HUES6 (cell line): ENCODE results near the gene DLGAP1.

Experiments used
- H3K27ac ChIP-seq: 2 replicates; pipeline ENCODE4 v1.7.0; 2013; ENCODE audit warnings: low read depth, mild to moderate bottlenecking, low read length, inconsistent platforms
- H3K27me3 ChIP-seq: 2 replicates; pipeline ENCODE4 v1.6.1; 2013; ENCODE audit warnings: low read length; ENCODE audit not compliant: control insufficient read depth, insufficient read depth
- H3K36me3 ChIP-seq: 2 replicates; pipeline ENCODE4 v1.6.1; 2013; ENCODE audit warnings: low read length; ENCODE audit not compliant: control insufficient read depth, insufficient read depth
- H3K4me1 ChIP-seq: 2 replicates; pipeline ENCODE4 v1.6.1; 2013; ENCODE audit warnings: low read length; ENCODE audit not compliant: control insufficient read depth, insufficient read depth
- H3K4me3 ChIP-seq: 2 replicates; pipeline ENCODE4 v1.5.1; 2013; ENCODE audit warnings: low read depth, low read length
- H3K9ac ChIP-seq: one replicate; pipeline ENCODE4 v1.6.1; 2013; ENCODE audit warnings: mild to moderate bottlenecking, low read length
- H3K9me3 ChIP-seq: 2 replicates; pipeline ENCODE4 v1.6.1; 2013; ENCODE audit warnings: low read depth, low read length; ENCODE audit not compliant: control insufficient read depth, insufficient read depth

DLGAP1 gene

GRCh38 chr18:4093676-4094075, 361.4 kb downstream of the DLGAP1 start:
- no peaks in the 10 kb centered on the region for H3K27me3 ChIP-seq
- no peak overlapping the region for H3K9ac ChIP-seq
- H3K4me3 ChIP-seq = no peak overlapping the region
- peaks cover 10% of the 10 kb centered on the region; the same call in 1 of the 2 replicates for H3K4me1 ChIP-seq
- no peaks in the 10 kb centered on the region; the same call in 1 of the 2 replicates for H3K36me3 ChIP-seq
- H3K9me3 ChIP-seq = peaks cover 3% of the 10 kb centered on the region
- no peak overlapping the region; the same call in 1 of the 2 replicates for H3K27ac ChIP-seq

GRCh38 chr18:4084382-4084900, 370.7 kb downstream of the DLGAP1 start:
- H3K36me3 ChIP-seq = no peaks in the 10 kb centered on the region
- no peaks in the 10 kb centered on the region for H3K27me3 ChIP-seq
- H3K9me3 ChIP-seq = peaks cover 15% of the 10 kb centered on the region
- no peak overlapping the region for H3K9ac ChIP-seq
- H3K4me1 ChIP-seq = peaks cover 13% of the 10 kb centered on the region; the same call in 1 of the 2 replicates
- H3K27ac ChIP-seq = no peak overlapping the region
- no peak overlapping the region for H3K4me3 ChIP-seq

- H3K9ac ChIP-seq = no peak overlapping the region
- H3K36me3 ChIP-seq = no peaks in the 10 kb centered on the region
- no peaks in the 10 kb centered on the region for H3K27me3 ChIP-seq
- H3K4me1 ChIP-seq = peaks cover 9% of the 10 kb centered on the region; the same call in 1 of the 2 replicates
- no peak overlapping the region for H3K27ac ChIP-seq
- no peak overlapping the region for H3K4me3 ChIP-seq
- peaks cover 7% of the 10 kb centered on the region for H3K9me3 ChIP-seq
Measured at GRCh38 chr18:4078246-4078645, 376.9 kb downstream of the DLGAP1 start.

DNA sequence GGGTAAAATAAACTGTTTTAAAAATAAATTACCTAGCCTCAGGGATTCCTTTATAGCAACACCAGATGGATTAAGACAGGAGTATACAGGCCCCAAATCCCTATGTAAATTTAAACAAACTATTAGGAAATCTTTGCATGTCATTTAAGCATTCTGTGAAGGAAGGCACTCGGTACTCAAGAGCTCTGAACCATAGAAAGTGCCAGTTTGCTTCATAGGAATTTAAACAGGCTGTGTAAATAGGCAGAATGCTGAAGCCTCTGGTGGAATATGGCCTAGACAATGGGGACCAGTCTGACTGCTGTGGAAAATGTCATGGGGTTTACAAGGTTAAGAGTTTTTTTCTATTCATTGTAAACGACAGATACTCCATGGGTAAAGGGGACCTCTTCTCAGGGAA, 377.4 kb downstream of the DLGAP1 start:
- no peak overlapping the region for H3K4me3 ChIP-seq
- no peaks in the 10 kb centered on the region for H3K36me3 ChIP-seq
- H3K27ac ChIP-seq = no peak overlapping the region
- H3K9me3 ChIP-seq = peaks cover 4% of the 10 kb centered on the region
- H3K9ac ChIP-seq = no peak overlapping the region
- H3K27me3 ChIP-seq = no peaks in the 10 kb centered on the region
- H3K4me1 ChIP-seq = peaks cover 9% of the 10 kb centered on the region; the same call in 1 of the 2 replicates

GRCh38 chr18:4077204-4077603, 377.9 kb downstream of the DLGAP1 start:
- Histone ChIP-seq H3K4me3 (no peak overlapping the region), H3K27me3 (no peaks in the 10 kb centered on the region), H3K4me1 (peaks cover 9% of the 10 kb centered on the region; the same call in 1 of the 2 replicates), H3K9ac (no peak overlapping the region), H3K27ac (no peak overlapping the region), H3K9me3 (no peaks in the 10 kb centered on the region), H3K36me3 (no peaks in the 10 kb centered on the region)

GRCh38 chr18:4074647-4075046, 380.5 kb downstream of the DLGAP1 start:
- Histone ChIP-seq H3K9me3 (no peaks in the 10 kb centered on the region), H3K4me1 (peaks cover 9% of the 10 kb centered on the region; the same call in 1 of the 2 replicates), H3K27me3 (no peaks in the 10 kb centered on the region), H3K36me3 (no peaks in the 10 kb centered on the region), H3K27ac (no peak overlapping the region), H3K4me3 (no peak overlapping the region), H3K9ac (no peak overlapping the region)

GRCh38 chr18:4069183-4069582, 385.9 kb downstream of the DLGAP1 start:
- Histone ChIP-seq H3K4me3 (no peak overlapping the region), H3K27ac (no peak overlapping the region)

GRCh38 chr18:4068552-4069158, 386.5 kb downstream of the DLGAP1 start:
- Histone ChIP-seq H3K36me3 (no peaks in the 10 kb centered on the region), H3K9me3 (peaks cover 32% of the 10 kb centered on the region), H3K4me1 (no peaks in the 10 kb centered on the region), H3K27ac (no peak overlapping the region), H3K9ac (no peak overlapping the region), H3K4me3 (no peak overlapping the region), H3K27me3 (no peaks in the 10 kb centered on the region)

More at GRCh38 chr18:4069183-4069582, 385.9 kb downstream of the DLGAP1 start:
- Histone ChIP-seq H3K27me3 (no peaks in the 10 kb centered on the region), H3K9me3 (peaks cover 30% of the 10 kb centered on the region), H3K36me3 (no peaks in the 10 kb centered on the region), H3K4me1 (no peaks in the 10 kb centered on the region), H3K9ac (no peak overlapping the region)

DNA sequence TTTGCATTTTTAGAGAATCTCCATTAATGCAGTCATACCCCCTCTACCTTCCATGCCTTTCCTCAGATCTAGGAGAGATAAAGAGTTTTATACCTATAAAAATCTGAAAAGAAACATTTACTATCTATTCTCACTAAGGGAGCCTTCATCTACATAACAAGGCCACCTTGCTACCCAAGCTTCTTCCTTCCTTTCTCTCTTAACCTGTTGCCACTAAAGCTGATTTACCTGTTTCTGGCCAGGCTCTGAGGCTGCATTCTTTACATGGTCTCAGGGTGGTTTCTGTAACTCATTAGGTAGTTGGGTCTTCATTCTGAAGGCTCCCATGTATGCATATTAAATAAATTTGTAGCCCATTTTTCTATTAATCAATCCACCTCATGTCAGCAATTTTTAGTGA, 391.6 kb downstream of the DLGAP1 start:
- Histone ChIP-seq H3K9ac (no peak overlapping the region), H3K36me3 (no peaks in the 10 kb centered on the region), H3K27ac (no peak overlapping the region), H3K9me3 (peaks cover 77% of the 10 kb centered on the region), H3K27me3 (no peaks in the 10 kb centered on the region), H3K4me1 (no peaks in the 10 kb centered on the region), H3K4me3 (no peak overlapping the region)

DNA sequence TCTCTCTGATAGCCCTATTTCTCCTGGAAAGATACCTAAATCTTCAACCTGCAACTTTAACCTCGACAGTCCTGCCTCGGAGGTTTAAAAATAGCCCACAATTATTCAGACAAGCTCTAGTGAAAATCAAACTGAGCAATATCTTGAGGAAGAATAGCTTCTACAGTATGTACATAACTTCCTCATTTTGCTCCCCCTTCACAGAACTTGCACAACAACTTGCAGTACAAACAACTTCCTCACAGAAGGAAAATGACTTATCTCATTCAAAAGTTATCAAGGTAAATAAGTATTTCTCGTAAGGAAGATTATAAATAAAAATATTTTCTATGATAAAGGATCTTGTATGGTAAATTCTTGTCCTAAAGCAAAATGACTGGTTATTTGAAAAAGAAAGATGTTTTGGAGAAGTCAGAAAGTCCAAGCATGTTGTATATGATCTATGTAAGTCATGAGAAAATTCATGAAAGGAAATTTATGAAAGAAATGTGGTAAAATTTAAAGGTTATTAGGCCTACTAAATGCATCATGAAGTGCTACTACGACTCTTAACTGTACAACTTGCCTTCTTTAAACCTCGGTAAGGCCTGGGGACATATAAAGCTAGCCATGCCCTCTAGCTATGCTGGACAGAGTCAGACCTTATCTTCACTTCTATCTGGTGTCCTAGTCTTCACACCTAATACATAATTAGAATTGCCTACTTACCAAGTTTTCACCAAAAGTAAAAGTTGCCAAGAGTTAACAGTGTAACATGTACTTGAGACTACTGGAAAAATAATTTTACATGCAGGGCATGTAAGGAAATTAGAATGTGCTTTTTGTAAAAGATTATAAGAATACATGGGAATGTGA, 394.5 kb downstream of the DLGAP1 start:
- Histone ChIP-seq H3K9ac (no peak overlapping the region), H3K36me3 (no peaks in the 10 kb centered on the region), H3K9me3 (peaks cover 65% of the 10 kb centered on the region), H3K4me1 (no peaks in the 10 kb centered on the region), H3K4me3 (no peak overlapping the region), H3K27ac (no peak overlapping the region), H3K27me3 (no peaks in the 10 kb centered on the region)

DNA sequence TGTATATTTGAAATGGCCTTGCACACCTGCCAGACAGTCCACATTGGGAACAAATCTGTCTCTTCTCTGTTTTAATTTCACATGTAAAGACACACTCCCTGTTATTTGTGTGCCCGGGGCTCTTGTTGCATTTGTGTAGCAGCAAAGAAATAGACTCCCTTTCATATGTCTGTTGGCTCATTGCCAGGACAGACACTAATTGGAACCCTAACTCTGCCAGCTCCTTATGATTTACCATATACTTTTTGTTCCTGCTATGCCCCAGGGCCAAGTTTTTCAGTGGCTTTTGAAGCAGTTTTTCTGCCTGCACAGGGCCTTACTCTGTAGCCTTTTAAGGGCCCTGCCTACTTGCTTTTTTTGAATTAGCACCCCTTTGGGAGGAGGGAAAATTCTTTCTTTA, 396.9 kb downstream of the DLGAP1 start:
- Histone ChIP-seq H3K4me1 (no peaks in the 10 kb centered on the region), H3K4me3 (no peak overlapping the region), H3K9me3 (peaks cover 65% of the 10 kb centered on the region), H3K27ac (no peak overlapping the region), H3K36me3 (no peaks in the 10 kb centered on the region), H3K27me3 (no peaks in the 10 kb centered on the region), H3K9ac (no peak overlapping the region)
